D721Med (cell line): ENCODE measurements around the gene IQSEC1.

ENCODE experiments used
- DNase-seq: peaks from one replicate; pipeline ENCODE4 v3.0.0; 2011; ENCODE audit warnings: low spot score; ENCODE audit not compliant: insufficient read length
- FAIRE-seq: peaks from 2 replicates; lab custom pipeline; 2011; peaks lifted over from hg19 to GRCh38; lab: Jason Lieb, UNC
- CTCF ChIP-seq: IDR thresholded peaks from 2 replicates; pipeline ENCODE4 v1.5.1; 2012; ENCODE audit warnings: mild to moderate bottlenecking, control low read depth; ENCODE audit not compliant: insufficient read depth; ENCODE audit errors: missing control alignments

IQSEC1 gene

GRCh38 chr3:13083254-13083653, 10.0 kb upstream of the IQSEC1 start:
- no peak for TF ChIP-seq CTCF
- DNase-seq (no peak), FAIRE-seq (no peak)

DNA sequence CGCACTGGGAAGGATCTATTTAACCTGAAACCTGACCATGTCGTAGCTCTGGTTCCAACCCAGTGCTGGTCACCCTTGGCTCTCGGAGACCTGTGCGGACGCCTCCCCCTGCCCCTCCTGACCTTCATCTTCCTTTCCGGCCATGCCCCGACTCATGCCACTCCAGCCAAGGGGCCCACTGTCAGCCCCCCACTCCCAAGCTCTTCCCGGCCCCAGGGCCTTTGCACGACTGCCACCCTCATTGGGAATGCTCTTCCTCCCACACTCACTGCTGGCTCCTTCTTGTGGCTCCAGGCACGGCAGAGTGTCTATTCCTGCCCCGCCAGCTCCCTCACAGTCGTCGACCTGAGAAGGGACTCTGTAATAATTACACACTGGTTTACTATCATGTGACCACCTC, 9.4 kb upstream of the IQSEC1 start:
- no peak for TF ChIP-seq CTCF
- DNase-seq (no peak), FAIRE-seq (no peak)

DNA sequence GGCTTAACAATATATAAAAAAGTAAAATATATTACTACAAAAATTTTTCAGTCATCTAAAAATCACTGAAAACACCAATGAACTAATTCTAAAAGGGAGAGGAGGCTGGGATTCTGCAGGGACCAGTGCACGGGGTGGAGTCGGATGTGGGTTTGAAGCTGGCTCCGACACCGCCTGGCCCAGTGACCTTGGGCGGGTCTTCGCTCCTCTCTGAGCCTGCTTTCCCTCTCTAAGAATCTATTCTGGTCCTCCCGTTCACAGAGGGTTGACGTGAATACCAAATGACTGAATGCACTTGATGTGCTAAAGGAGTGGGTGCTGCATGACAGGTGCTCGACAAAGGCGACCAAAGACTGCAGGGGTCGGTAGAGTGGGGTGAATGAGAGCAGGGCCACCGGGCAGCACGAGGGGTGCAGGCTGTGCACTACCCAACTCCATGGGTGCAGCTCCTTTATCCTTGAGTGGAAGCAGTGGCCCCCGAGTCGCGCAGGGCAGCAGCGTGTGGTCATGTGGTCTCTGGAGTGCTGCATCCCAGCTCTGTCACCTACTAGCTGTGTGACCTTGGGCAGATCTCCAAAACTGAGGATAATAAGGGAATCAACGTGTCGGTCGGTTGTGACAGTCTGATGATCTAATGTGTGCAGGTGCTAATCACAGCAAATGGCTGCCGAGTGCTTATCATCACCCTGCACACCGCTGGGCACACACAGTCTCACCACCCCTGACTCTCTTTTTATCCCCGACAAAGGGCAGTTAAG, 8.6 kb upstream of the IQSEC1 start:
- no peak for FAIRE-seq
- no peak for DNase-seq
- no peak for TF ChIP-seq CTCF

- no peak for TF ChIP-seq CTCF
- no peak for FAIRE-seq
- DNase-seq = no peak
Measured at GRCh38 chr3:13080591-13080990, 7.4 kb upstream of the IQSEC1 start.

DNA sequence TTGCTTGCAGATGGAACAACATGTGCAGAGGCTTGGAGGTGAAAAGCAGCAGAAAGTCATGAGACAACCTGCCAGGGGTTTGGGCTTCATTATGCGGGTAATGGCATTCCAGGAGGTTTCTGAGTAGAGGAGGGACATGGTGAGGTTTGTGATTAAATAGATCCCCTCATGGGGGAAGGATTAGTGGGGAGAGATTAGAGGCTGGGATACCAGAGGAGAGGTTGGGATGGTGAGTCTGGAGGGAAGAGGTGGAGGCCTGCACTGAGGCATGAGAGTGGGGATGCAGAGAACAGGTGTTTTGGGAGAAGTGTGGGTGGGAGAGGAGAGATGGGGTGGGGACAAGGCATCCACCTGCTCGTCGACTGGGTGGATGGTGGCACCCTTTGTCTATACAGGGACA, 6.8 kb upstream of the IQSEC1 start:
- no peak for FAIRE-seq
- no peak for TF ChIP-seq CTCF
- peak; percentile 81 for DNase-seq

DNA sequence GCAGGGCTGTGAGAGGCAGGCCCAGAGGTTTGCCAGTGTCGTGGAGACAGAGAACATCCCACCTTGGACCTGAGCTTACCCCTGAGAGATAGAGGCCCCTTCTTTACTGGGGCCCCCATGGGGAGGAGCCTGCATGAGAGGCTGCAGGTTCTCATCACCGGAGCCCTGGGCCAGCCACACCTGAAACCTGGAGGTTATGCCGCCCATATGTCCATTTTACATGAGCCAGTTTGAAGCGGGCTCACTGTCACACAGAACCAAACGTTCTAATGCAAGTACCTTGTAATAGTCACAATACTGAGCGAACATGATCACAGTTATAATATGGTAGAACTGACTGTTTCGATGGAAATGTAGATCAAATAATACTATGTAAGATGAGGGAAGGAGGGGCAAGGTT, 6.3 kb upstream of the IQSEC1 start:
- TF ChIP-seq CTCF = no peak
- no peak for DNase-seq
- FAIRE-seq = no peak

DNA sequence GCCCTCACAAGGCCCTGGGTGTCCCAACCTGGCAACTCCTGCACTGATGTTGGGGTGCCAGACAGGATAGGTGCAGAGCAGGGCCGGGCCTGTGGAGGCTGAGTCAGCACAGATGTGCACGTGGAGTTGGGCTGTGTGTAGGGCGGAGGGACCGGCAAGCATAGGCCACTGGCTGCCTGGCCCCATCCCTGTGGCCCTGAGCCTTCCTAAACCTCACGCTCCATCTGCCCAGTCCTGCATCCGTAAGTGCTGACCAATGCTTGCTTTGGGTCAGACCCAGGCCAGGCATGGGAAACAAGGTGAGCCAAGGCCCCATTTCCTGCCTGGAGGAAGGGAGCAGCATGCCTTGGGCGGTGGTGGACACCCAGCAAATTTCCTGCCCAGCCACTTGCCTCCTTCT, 5.8 kb upstream of the IQSEC1 start:
- no peak for TF ChIP-seq CTCF
- FAIRE-seq (no peak), DNase-seq (no peak)
